Measurements from ENCODE around the gene AMPH.
"Not testable (repeated sequence)": the region's sequence is repeated elsewhere in the genome, so short reads cannot be mapped to it uniquely, and the experiment has no call there.

AMPH gene

GRCh38 chr7:38345299-38346172, 285.6 kb downstream of the AMPH start:
- peak; percentile 72 for DNase-seq (ENCODE audit: low read depth)
- not testable (repeated sequence) for H3K4me3 ChIP-seq (ENCODE audit: low read depth, low read length)
- peak; percentile 80 for TF ChIP-seq CTCF (conservative IDR thresholded peaks at IDR 0.05; ENCODE audit: low read depth, low read length)

GRCh38 chr7:38344741-38345140, 286.4 kb downstream of the AMPH start:
- DNase-seq (ENCODE audit: low read depth); H3K4me3 ChIP-seq (ENCODE audit: low read depth, low read length): not testable (repeated sequence)

GRCh38 chr7:38342135-38342534, 289.0 kb downstream of the AMPH start:
- not testable (repeated sequence) for H3K4me3 ChIP-seq (ENCODE audit: low read depth, low read length); DNase-seq (ENCODE audit: low read depth)

GRCh38 chr7:38341172-38341705, 289.9 kb downstream of the AMPH start:
- H3K4me3 ChIP-seq (ENCODE audit: low read depth, low read length), result not testable (repeated sequence)
- peak; percentile 32 for TF ChIP-seq CTCF (conservative IDR thresholded peaks at IDR 0.05; ENCODE audit: low read depth, low read length)
- peak; percentile 45 for DNase-seq (ENCODE audit: low read depth)

- no peak for DNase-seq (ENCODE audit: low read depth)
- no peak overlapping the region for H3K4me3 ChIP-seq (ENCODE audit: low read depth, low read length)
- no peak for TF ChIP-seq CTCF (conservative IDR thresholded peaks at IDR 0.05; ENCODE audit: low read depth, low read length)
Measured at GRCh38 chr7:38339953-38340819, 291.0 kb downstream of the AMPH start.

GRCh38 chr7:38336148-38336515, 295.0 kb downstream of the AMPH start:
- H3K4me3 ChIP-seq (ENCODE audit: low read depth, low read length); DNase-seq (ENCODE audit: low read depth): not testable (repeated sequence)

GRCh38 chr7:38335492-38336147, 295.6 kb downstream of the AMPH start:
- peak; percentile 100 for TF ChIP-seq CTCF (conservative IDR thresholded peaks at IDR 0.05; ENCODE audit: low read depth, low read length)
- no peak overlapping the region for H3K4me3 ChIP-seq (ENCODE audit: low read depth, low read length)
- peak; percentile 95 for DNase-seq (ENCODE audit: low read depth)

- DNase-seq (ENCODE audit: low read depth), result no peak
- no peak overlapping the region for H3K4me3 ChIP-seq (ENCODE audit: low read depth, low read length)
- no peak for TF ChIP-seq CTCF (conservative IDR thresholded peaks at IDR 0.05; ENCODE audit: low read depth, low read length)
Measured at GRCh38 chr7:38335128-38335491, 296.1 kb downstream of the AMPH start.
